Stimulated activated CD8-positive, alpha-beta memory T cell treated with anti-CD3 and anti-CD28 coated beads, Interleukin-7, amount 100 ng/mL, for 4 hours (primary cell): ENCODE results near the gene DBET.
"Not testable (repeated sequence)": the region's sequence is repeated elsewhere in the genome, so short reads cannot be mapped to it uniquely, and the experiment has no call there.

ENCODE experiments used
- DNase-seq, 2 donors: peaks; one replicate each; pipeline ENCODE4 v3.0.0-alpha.2; 2020; ENCODE audit warnings: low read depth in 2 of 2

DBET gene

DNA sequence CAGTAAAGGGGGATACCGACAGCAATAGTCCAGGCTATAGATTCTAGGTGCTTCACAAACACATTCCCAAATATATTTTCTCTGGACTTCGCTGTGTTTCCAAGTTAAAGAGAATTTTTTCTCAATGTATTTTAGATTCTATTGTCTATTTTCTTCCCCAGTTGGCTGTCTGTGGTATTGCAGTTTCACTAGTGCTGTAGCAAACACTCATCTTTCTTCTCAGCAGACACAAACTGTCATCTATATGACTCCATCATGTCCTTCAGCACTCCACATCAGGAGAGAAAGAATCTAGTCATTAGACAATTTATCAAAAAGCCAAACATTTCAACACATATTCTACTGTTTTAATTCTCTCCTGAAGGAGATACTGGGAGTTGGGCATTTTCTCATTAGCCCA lies at the start of gene DBET:
Gene DBET, plus strand, starts transcription at position 161 of the 400 bp plus-strand sequence.
- DNase-seq, result not testable (repeated sequence)

- DNase-seq, result no peak
Measured at GRCh38 chr4:190014771-190015537, 49.3 kb upstream of the DBET start.

DNA sequence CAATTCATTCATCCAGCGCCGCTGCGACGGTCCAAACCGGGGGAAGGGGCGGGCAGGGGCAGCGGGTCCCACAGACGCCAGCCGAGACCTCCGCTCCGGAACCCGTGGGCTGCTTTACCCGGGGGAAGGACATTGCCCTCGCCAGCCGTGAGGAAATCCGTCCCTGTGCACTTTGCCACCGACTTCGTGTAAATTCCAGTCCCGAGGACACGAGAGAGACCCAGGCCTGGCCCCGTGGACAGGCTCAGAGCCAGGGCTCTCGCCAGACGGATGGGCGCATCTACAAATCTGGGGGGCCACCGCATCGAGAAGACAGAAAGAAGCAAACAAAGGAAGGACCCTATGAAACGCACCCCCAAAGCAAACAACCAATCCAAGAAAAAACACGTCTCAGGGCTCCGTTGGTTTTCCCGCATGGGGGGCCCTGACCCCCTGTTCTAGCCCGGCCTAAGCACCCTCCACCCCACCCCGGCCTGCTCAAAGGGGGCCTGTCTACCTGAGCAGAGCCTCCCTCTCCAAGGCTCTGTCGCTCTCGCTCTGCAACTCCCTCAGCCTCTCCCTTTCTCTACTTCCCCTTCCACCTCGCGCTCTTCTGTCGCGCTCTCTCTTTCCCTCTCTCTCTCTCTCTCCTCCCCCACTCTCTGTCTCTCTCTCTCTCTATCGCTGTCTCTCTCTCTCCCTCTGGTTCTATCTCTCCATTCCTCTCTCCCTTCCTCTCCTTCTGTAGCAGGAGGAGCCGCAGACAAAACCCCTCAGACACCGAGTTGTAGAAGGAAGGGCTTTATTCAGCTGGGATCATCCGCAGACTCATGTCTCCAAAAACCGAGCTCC lies 48.5 kb upstream of the DBET start:
- DNase-seq, result no peak

- no peak for DNase-seq
Measured at GRCh38 chr4:190016369-190017289, 47.7 kb upstream of the DBET start.

DNA sequence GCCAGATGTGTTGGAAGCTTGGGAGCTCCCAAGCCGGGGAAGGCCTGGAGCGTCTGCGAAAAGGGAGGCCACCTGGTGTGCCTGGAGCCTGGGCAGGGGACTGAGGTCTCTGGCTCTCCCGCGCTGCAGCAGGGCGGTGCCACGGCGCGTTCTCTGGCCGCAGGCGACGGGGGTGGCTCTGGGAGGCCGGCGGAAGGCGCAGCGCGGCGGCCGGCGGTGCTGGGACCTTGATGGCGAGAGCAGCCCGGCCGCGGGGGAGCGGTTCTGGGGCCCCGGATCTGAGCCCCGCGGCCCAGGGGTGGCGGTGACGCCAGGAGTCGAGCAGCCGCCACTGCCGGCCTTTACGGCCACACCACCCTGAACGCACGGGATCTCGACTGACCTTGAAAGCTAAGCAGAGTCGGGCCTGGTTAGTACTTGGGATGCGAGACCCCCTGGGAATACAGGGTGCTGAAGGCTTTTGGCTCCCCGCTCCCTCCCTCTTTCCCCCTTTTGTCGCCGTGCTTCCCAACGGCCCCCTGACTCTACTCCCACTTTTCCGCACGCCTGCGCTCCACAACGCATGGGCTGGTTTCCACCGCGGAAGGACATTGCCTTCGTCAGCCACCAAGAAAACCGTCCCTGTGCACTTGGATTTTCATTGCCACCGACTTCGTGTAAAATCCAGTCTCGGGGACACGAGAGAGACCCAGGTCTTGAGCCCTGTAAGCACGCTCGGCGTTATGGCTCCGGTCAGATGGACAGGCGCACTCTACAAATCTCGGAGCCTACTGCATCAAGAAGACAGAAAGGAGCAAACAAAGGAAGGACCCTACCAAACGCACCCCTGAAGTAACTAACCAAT lies 46.7 kb upstream of the DBET start:
- DNase-seq, result no peak

GRCh38 chr4:190018201-190018920 lies 45.9 kb upstream of the DBET start:
- no peak for DNase-seq

GRCh38 chr4:190019023-190019858 lies 45.1 kb upstream of the DBET start:
- DNase-seq, result no peak

DNA sequence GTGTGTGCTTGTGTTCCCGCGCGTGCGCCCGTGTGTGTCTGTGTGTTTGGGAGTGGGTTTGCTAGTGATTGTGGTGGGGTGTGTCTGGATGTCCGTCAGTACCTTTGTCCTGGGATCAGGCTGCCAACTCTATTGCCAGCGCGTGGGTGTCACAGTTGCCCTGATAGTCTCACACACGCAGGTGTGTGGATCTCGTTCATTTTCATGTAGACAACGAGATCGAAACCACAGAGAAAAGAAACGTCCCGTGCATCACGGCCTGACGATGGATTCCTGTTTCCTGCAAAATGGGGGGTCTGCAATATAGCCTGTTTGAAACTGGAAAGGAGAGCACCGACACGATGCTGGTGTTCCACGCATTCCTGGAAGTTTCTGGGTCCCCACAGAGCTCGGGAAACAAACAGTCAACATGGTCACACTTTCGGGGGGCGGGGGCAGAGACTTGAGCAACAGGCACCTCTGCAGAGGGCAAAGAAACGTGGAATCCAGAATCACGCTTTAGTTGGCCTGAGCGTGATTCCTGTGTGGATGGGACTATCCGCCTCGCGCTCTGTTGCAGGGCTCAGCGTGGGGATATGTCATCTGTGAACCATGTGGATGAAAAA lies 44.3 kb upstream of the DBET start:
- not testable (repeated sequence) for DNase-seq

DNA sequence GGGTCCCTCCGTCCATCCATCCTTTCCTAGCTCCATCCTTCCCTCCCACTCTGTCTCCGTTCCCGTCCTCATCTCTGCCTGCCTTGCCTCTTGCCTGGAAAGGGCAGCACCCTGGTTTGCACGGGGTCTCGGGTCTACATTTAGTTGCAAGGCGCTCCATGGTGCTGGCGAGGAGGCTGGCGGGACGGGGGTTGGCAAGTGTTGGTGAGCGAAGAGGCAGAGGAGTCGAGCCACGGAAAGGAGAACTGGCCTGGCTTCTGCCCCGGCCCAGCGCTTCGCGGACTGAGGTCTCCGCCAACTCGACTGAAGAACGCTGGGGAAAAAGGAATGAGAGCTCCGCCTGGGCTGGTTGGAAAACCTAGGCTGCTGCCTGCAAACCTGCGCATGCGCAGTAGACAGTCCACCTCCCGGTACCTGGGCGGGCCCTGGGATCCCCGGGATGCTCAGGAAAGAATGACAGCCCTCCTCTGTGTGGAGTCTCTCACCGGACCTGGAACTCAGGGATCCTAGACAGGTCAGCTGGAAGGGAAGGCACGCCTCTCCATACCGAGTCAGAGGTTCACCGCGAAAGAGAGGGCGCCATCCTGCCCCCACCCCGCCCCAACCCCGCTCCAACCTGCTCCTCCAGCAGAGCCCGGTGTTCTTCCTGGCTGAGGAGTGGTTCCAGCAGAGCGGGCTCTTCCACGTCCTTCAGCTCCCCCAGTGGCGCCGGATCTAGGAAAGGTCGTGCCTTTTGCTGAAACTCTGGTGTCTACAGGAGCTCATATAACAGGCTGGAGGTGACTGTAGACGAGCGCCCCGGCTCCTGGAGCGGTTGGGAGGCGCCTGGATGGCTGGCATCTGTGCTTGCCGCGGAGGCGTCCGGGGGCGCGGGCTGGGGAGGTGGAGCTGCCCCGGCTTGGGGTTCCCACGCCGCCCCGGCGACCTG lies 43.2 kb upstream of the DBET start:
- no peak for DNase-seq

GRCh38 chr4:190021973-190022372 lies 42.3 kb upstream of the DBET start:
- not testable (repeated sequence) for DNase-seq

GRCh38 chr4:190022614-190023281 lies 41.6 kb upstream of the DBET start:
- DNase-seq, result not testable (repeated sequence)

GRCh38 chr4:190027156-190027555 lies 37.1 kb upstream of the DBET start, which contains the start of gene FRG2:
Gene FRG2 (minus strand): TSS chr4:190027256. CDS start chr4:190027204, 52 bp downstream.
- not testable (repeated sequence) for DNase-seq

DNA sequence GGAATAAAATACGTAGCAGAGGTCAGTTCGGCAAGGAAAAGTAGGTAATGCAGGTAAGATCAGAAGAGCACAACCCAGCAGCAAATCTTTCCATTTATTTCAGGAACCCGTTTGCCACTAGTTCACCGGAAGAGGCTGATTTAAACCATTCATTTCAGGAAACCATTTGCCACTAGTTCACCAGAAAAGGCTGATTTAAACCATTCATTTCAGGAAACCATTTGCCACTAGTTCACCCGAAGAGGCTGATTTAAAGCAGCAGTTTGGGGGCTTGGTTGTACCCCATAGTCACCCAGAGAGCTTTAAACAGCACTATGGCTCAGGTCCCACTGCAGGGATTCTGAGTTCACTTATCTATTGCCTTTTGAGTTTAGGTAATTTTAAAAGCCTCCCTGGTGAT lies 33.0 kb upstream of the DBET start:
- DNase-seq, result not testable (repeated sequence)

DNA sequence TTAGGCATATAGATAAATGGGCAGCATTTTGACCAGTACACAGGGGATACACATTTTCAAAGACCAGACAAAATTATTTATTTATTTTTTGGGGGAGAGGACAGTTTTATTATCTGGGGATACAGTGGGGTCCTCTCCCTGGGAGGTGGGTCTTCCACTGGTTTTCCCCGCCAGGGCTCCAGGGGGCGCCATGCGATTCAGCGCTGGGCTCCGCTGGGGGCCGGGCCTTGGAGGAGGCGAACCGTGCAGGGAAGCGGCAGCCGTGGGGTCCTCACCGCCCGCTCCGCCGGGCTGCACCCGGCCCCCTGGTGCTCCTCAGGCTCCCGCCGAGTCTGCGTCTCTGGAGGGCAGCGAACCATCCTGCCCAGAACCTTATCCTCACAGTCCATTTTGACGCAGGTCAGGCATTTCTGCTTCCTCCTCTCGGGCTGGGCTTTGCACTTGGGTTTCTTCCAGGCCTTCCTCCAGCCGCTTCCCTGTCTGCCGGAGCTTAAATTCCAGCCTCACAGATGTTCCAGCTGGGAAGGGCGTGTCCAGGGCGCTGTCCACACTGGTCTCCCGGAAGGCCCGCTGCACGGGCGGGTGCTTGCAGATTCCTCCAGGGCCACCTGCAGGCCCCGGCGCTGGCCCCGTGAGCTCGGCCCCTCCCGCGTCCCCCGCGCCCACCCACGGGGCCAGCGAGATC lies 26.5 kb upstream of the DBET start:
- DNase-seq, result not testable (repeated sequence)

DNA sequence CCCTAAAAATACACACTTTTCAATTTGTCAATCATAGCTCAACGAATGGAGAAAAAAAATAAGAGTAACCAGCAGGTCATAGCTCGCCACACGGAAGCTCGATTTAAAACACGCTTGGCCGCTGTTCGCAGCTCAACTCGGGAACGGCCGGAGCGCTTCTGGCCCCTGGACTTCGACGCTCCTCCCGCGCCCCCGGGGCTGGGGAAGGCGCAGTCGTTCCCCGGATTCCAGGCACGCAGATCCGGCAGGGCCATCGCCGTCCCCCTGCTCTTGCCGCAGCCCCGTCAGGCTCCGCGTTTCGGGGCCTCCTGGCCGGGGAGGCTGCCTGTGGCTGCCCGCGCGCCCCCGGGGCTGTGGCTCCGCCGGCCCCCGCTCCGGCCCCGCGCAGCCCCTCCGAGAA lies 23.4 kb upstream of the DBET start:
- not testable (repeated sequence) for DNase-seq

DNA sequence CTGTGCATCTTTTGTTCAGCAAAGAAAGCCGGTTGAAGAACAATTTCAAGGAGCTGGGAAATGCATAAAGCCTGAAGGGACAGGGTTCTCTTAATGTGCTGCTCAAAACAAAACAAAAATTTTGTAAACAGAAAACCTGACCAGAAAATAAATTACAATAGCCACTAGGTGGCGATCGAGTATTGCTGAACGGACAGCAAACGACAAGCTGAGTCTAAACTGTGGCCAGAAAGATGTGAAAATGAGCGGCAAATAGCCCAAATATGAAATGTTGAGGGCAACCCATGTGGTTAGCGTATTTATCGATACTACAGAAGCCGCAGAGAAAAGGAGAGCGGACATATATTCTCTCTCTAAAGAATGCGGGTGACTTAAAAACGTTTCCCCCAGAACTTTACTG lies 16.7 kb upstream of the DBET start:
- not testable (repeated sequence) for DNase-seq
